NCI-H2107 treated with DMSO at 0.1 percent for 48 hours (cell line): Measurements from ENCODE around the gene RAG1.
A peak's percentile ranks its signal among the peaks of the same experiment; 100 is the strongest.

Experiments used
- DNase-seq: peaks from one replicate; lab custom pipeline; 2025; ENCODE audit not compliant: unreplicated experiment; lab: John Stamatoyannopoulos, UW

RAG1 gene

GRCh38 chr11:36588099-36588498 is 20.3 kb downstream of the RAG1 start:
- no peak for DNase-seq

- DNase-seq = no peak
Measured at GRCh38 chr11:36590513-36590912, 22.7 kb downstream of the RAG1 start.

- DNase-seq = no peak
Measured at GRCh38 chr11:36591433-36591832, 23.6 kb downstream of the RAG1 start.

GRCh38 chr11:36594316-36594989 is 26.6 kb downstream of the RAG1 start, which contains the start of gene IFTAP:
TSS of gene IFTAP (plus strand) at chr11:36594502. CDS start at chr11:36610104, 15,602 bp downstream.
- DNase-seq = peak; percentile 88

- DNase-seq = no peak
Measured at GRCh38 chr11:36596880-36597279, 29.1 kb downstream of the RAG1 start.

- DNase-seq = no peak
Measured at GRCh38 chr11:36598051-36598450, 30.2 kb downstream of the RAG1 start, which contains the start of gene RAG2. TSS of gene RAG2 (minus strand) at chr11:36598236. CDS start at chr11:36594168, 4,068 bp downstream.

GRCh38 chr11:36600180-36600579 is 32.4 kb downstream of the RAG1 start:
- DNase-seq = no peak

GRCh38 chr11:36601155-36601554 is 33.3 kb downstream of the RAG1 start:
- no peak for DNase-seq

GRCh38 chr11:36602135-36602534 is 34.3 kb downstream of the RAG1 start:
- DNase-seq = no peak

- peak; percentile 3 for DNase-seq
Measured at GRCh38 chr11:36605221-36606216, 37.7 kb downstream of the RAG1 start.

- no peak for DNase-seq
Measured at GRCh38 chr11:36608491-36609199, 40.8 kb downstream of the RAG1 start.

- DNase-seq = no peak
Measured at GRCh38 chr11:36609383-36609782, 41.6 kb downstream of the RAG1 start.

- no peak for DNase-seq
Measured at GRCh38 chr11:36615826-36616225, 48.0 kb downstream of the RAG1 start.

GRCh38 chr11:36617543-36618362 is 49.9 kb downstream of the RAG1 start:
- no peak for DNase-seq

- no peak for DNase-seq
Measured at GRCh38 chr11:36618363-36619047, 50.7 kb downstream of the RAG1 start.

- no peak for DNase-seq
Measured at GRCh38 chr11:36619502-36619901, 51.7 kb downstream of the RAG1 start.

- no peak for DNase-seq
Measured at GRCh38 chr11:36620246-36620645, 52.4 kb downstream of the RAG1 start.

- peak; percentile 28 for DNase-seq
Measured at GRCh38 chr11:36622431-36623136, 54.8 kb downstream of the RAG1 start.

- DNase-seq = no peak
Measured at GRCh38 chr11:36623494-36623893, 55.7 kb downstream of the RAG1 start.
